Keratinocyte (primary cell): ENCODE data around the gene PLXNA3. TPM values are rescaled to one million over a fixed set of nuclear protein-coding genes. Genes with fewer than 3 reads are reported as not detected.

Source experiments
- DNase-seq: peaks from one replicate; pipeline ENCODE4 v3.0.0-alpha.2; 2011; ENCODE audit warnings: low read depth, missing footprints, low spot score
- FAIRE-seq: peaks from 2 replicates; lab custom pipeline; 2011; peaks lifted over from hg19 to GRCh38; lab: Jason Lieb, UNC
- H2AFZ ChIP-seq: 2 replicates; pipeline ENCODE4 v1.6.0; 2012; ENCODE audit warnings: low read length, control low read depth, inconsistent platforms; ENCODE audit not compliant: control insufficient read depth
- H3K27ac ChIP-seq: 2 replicates; pipeline ENCODE4 v1.5.1; 2011; ENCODE audit warnings: low read length; ENCODE audit not compliant: control insufficient read depth, insufficient read depth
- H3K27me3 ChIP-seq: 3 replicates; pipeline ENCODE4 v1.6.0; 2011; ENCODE audit warnings: low read length; ENCODE audit not compliant: control insufficient read depth, insufficient read depth; ENCODE audit errors: extremely low read depth
- H3K36me3 ChIP-seq, 2 experiments: 2 replicates in 1 of 2; 3 replicates in 1 of 2; pipeline ENCODE4 v1.5.1; 2011; ENCODE audit warnings: low read length in 2 of 2, mild to moderate bottlenecking in 1 of 2; ENCODE audit not compliant: control insufficient read depth in 2 of 2, insufficient read depth in 2 of 2; ENCODE audit errors: extremely low read depth in 1 of 2
- H3K4me1 ChIP-seq: 3 replicates; pipeline ENCODE4 v1.5.1; 2011; ENCODE audit warnings: low read length; ENCODE audit not compliant: control insufficient read depth, insufficient read depth; ENCODE audit errors: extremely low read depth
- H3K4me2 ChIP-seq: 3 replicates; pipeline ENCODE4 v1.6.0; 2011; ENCODE audit warnings: low read depth, low read length; ENCODE audit not compliant: control insufficient read depth, insufficient read depth; ENCODE audit errors: extremely low read depth
- H3K4me3 ChIP-seq, 3 experiments: fragments of 200-600 bp in 1 of 3; sonication (generic) in 1 of 3; 2 replicates in 2 of 3; 3 replicates in 1 of 3; pipeline ENCODE4 v1.5.1; 2011 to 2016; ENCODE audit warnings: low read length in 3 of 3, mild to moderate bottlenecking in 3 of 3, control low read depth in 2 of 3, inconsistent platforms in 1 of 3, low read depth in 1 of 3, mixed read lengths in 1 of 3, mixed run types in 1 of 3, moderate library complexity in 1 of 3; ENCODE audit not compliant: control insufficient read depth in 2 of 3, insufficient read depth in 2 of 3; ENCODE audit errors: extremely low read depth in 1 of 3
- H3K79me2 ChIP-seq: 2 replicates; pipeline ENCODE4 v1.6.0; 2012; ENCODE audit warnings: low read length; ENCODE audit not compliant: control insufficient read depth, insufficient read depth
- H3K9ac ChIP-seq: 3 replicates; pipeline ENCODE4 v1.6.0; 2011; ENCODE audit warnings: low read length; ENCODE audit not compliant: control insufficient read depth, insufficient read depth; ENCODE audit errors: extremely low read depth
- H3K9me1 ChIP-seq: 3 replicates; pipeline ENCODE4 v1.6.0; 2011; ENCODE audit warnings: low read length; ENCODE audit not compliant: control insufficient read depth, insufficient read depth; ENCODE audit errors: extremely low read depth
- H3K9me3 ChIP-seq: 2 replicates; pipeline ENCODE4 v1.5.1; 2012; ENCODE audit warnings: low read depth, low read length; ENCODE audit not compliant: control insufficient read depth
- H4K20me1 ChIP-seq: 3 replicates; pipeline ENCODE4 v1.6.0; 2011; ENCODE audit warnings: low read length; ENCODE audit not compliant: control insufficient read depth, insufficient read depth; ENCODE audit errors: extremely low read depth
- CTCF ChIP-seq, 3 experiments: IDR thresholded peaks in 1 of 3; conservative IDR thresholded peaks in 1 of 3; optimal IDR thresholded peaks in 1 of 3; 2 replicates in 2 of 3; 3 replicates in 1 of 3; pipeline versions ENCODE3 to v1.5.1; 2011; ENCODE audit warnings: low read length in 3 of 3, mild to moderate bottlenecking in 3 of 3, moderate library complexity in 2 of 3, control low read depth in 1 of 3, inconsistent platforms in 1 of 3; ENCODE audit not compliant: insufficient read depth in 2 of 3; ENCODE audit errors: extremely low read depth in 1 of 3
- EZH2 ChIP-seq: IDR thresholded peaks from one replicate; pipeline ENCODE4 v1.6.1; 2012; ENCODE audit warnings: inconsistent platforms, mild to moderate bottlenecking, low read length, moderate library complexity
- dilution Hi-C: fragments of 300-500 bp; cut with MboI; formaldehyde crosslinking; loops from one replicate; pipeline ENCODE4 v1.7.0; 2020; ENCODE audit warnings: low sequenced_read_pairs; ENCODE audit not compliant: extremely low pct_ligation_motif_present
- polyA plus RNA-seq, 5 experiments: library from polyadenylated mRNA; depleted of rRNA in 3 of 5; stranded (reverse) in 3 of 5; stranded (forward) in 1 of 5; unstranded in 1 of 5; fragments of >200 nt; gene quantifications; 1 replicate in 1 of 5; 2 replicates in 3 of 5; 3 replicates in 1 of 5; pipeline versions ENCODE4 v1.2.1 to v1.2.3, GENCODE V29; 2011 to 2012; ENCODE audit warnings: missing spikeins in 2 of 5, low read depth in 1 of 5, low replicate concordance in 1 of 5

The PLXNA3 gene
- polyA plus RNA-seq, 1 donor (not counting 4 experiments of a cell fraction or from before 2014, with no cell fraction given) = 7.6 TPM

GRCh38 chrX:154485150-154486051 lies 27.3 kb downstream of the PLXNA3 start:
- Histone ChIP-seq H3K79me2 (peaks cover 11% of the 10 kb centered on the region), H3K4me1 (peaks cover 13% of the 10 kb centered on the region), H3K4me2 (peak overlapping the region; percentile 70), H3K27ac (no peak overlapping the region), H3K36me3 (peaks cover 5 to 8% of the 10 kb centered on the region in 2 experiments), H3K9me1 (no peaks in the 10 kb centered on the region), H3K4me3 (peak overlapping the region; percentile 47 to 58 (median 55)), H2AFZ (no peak overlapping the region), H3K9me3 (no peaks in the 10 kb centered on the region), H3K27me3 (no peaks in the 10 kb centered on the region), H4K20me1 (no peaks in the 10 kb centered on the region), H3K9ac (peak overlapping the region; percentile 60)
- no peak for FAIRE-seq
- dilution Hi-C loops = no loop called here
- TF ChIP-seq EZH2 = no peak
- TF ChIP-seq CTCF (optimal IDR thresholded peaks at IDR 0.05 in 1 of 3, IDR thresholded peaks at IDR 0.05 in 1 of 3, conservative IDR thresholded peaks at IDR 0.05 in 1 of 3; ENCODE audit: extremely low read depth in 1 of 3, insufficient read depth in 2 of 3, low read length in 3 of 3) = no peak
- DNase-seq = no peak

GRCh38 chrX:154486052-154486395 lies 27.9 kb downstream of the PLXNA3 start:
- Histone ChIP-seq H3K79me2 (peaks cover 11% of the 10 kb centered on the region), H3K36me3 (peaks cover 5 to 8% of the 10 kb centered on the region in 2 experiments), H3K4me3 (peak overlapping the region; percentile 47 to 58 (median 55)), H3K27ac (no peak overlapping the region), H3K4me1 (peaks cover 13% of the 10 kb centered on the region), H3K4me2 (peak overlapping the region; percentile 70), H4K20me1 (no peaks in the 10 kb centered on the region), H3K9me3 (no peaks in the 10 kb centered on the region), H3K9me1 (no peaks in the 10 kb centered on the region), H3K27me3 (no peaks in the 10 kb centered on the region), H3K9ac (peak overlapping the region; percentile 60), H2AFZ (no peak overlapping the region)
- dilution Hi-C loops = no loop called here
- DNase-seq (no peak), FAIRE-seq (no peak)
- no peak for TF ChIP-seq CTCF (optimal IDR thresholded peaks at IDR 0.05 in 1 of 3, IDR thresholded peaks at IDR 0.05 in 1 of 3, conservative IDR thresholded peaks at IDR 0.05 in 1 of 3; ENCODE audit: extremely low read depth in 1 of 3, insufficient read depth in 2 of 3, low read length in 3 of 3)
- TF ChIP-seq EZH2 = no peak
